Stimulated activated CD4-positive, alpha-beta T cell treated with anti-CD3 and anti-CD28 coated beads, Interleukin-2, amount 100 ng/mL, for 48 hours (primary cell): ENCODE measurements around the gene RALGPS1.

ENCODE experiments used
- DNase-seq, 2 donors: peaks; one replicate each; pipeline ENCODE4 v3.0.0-alpha.2; 2020

RALGPS1 gene

DNA sequence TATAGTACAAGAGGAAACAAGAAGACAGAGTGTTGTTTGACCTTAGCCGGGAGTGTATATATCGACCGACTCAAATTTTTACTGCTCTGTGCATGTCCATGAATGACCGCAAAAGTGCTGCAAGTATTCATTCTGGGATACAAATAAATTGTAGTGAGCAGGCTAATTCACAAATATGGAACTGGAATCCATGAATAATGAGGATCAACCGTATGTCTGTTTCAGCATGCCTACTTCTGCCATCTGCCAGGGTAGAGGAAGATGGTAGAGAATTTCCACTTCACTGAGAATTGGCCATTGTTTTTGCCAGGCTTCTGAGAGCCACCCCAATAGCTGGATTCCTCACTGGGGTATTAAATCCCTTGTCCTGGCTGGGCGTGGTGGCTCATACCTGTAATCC lies 8.5 kb upstream of the RALGPS1 start:
- DNase-seq: no peak

DNA sequence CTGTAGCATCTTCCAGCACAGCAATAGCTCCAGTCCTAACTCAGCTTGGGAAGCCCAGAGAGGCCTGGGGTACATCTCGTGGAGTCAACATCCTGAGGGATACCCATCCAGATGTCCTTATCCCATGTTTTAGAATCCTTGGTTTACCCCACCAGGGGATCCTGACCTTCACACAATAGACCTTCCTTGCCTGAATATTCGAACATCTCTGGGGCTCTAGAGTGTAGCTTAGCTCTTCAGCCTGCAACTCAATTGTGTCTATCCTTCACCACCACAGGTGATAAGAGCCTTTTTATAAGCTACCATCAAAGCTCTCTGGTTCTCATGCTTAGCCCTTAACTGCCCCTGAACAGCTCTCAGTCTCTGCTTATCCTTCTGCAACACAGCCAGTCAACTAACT lies 7.5 kb upstream of the RALGPS1 start:
- DNase-seq: no peak

DNA sequence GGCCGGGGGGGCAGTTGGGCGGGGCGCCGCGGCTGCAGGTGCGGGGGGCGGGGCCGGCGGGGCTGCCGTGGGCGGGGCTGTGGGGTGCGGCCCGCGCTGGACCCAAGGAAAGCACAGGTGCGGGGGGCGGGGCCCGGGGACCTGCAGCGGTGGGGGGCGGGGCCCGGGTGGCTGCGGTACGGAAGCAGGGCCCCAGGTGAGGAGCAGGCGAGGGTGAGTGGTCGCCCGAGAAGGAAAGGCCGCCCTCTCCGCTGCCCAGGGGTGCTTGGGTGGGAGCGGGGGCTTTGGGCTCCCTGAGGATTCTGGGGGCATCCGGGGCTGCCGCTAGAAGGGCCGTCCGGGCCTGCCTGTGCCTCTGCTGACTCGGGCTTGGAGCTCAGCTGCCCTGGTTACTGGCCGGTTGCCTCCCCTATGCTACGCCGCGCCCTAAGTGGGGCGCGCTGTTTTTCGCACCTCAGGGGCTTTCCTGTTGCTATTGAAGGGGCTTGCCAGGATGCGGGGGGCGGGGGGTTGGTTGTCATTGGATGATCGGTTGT lies 767 bp downstream of the RALGPS1 start:
- DNase-seq: peak; percentile 3 to 4

DNA sequence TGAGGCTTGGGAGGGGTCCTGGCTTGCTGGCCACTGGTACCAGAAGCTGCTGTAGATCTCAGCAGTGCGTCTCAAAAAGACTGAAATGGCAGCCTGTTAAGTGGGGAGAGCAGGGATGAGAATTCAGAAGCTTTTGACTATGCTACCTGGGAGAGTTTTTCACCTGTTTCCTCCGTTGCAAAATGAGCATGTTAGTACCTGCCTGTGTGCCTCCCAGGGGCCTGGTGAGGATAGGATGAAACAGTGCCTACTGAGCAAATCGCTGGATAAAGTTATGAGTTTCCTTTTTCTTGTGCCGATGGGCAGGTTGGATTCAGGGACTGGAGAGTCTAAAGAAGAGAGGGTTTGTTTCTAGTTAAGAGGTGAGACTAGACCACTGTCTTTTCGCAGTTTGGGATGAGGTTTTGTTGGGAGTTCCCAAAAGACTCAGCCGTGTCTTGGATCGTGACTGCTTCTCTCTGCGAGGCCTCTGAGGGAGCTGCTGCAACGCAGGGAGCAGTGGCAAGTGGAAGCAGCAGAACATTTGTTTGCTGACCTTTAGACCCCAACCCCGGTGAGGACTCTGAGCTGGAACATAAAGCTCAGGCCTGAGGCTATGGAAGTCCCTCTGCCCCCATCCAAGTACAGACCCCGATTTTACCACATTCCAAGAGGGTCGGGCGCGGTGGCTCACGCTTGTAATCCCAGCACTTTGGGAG lies 1.4 kb downstream of the RALGPS1 start:
- no peak for DNase-seq

DNA sequence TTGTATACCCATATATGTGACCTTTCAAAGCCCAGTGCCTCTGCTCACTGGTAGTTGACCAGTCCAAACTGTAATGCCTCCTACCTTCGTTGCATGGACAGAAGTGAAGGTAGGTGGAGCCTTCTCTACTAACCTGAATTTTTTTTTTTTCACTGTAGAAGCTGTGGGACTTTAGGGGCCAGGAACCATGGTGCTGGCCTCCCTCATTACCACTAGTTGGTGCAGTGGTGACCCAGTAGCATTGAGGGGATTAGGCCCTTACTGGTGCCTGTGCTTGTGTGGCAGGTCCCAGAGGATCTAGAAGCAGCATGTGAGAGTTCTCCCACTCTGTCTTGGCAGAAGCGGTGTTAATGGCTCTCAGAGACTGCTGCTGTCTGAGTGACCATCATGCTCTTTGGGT lies 2.3 kb downstream of the RALGPS1 start:
- no peak for DNase-seq

DNA sequence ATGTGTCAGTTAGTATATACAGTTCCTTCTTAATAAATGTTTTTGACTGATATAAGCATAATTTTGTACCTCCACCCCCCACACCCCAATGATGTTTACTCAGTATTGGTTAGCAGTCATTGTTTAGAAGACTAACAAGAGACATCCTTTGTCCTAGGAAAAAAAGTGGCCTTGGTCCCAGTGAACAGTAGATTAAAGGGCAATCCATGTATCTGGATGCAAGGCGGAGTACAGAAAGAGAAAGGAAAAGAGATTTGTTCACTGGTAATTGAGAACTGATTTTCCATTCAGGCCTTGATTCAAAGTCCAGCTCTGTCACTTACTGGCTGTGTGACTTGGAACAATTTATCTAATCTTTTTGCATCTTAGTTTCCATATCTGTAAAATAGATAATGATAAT lies 4.6 kb downstream of the RALGPS1 start:
- DNase-seq: no peak

DNA sequence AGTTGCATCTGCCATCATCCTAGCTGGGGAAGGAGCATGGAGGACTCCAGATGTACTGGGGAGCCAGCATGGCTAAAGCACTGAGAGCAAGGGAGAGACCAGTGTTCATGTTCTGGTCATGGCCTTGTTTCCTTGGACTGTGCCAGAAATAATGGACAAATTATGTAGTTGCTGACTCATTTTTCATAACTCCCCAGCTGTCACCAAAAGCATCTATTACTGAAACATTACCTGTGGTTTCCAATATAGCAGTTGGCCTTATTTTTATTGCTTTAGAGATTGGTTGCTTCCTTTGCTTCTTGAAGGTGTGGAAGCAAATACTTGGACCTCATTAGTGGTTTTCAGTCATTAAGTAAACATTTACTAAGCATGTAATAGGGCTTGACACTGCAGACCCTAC lies 11.3 kb downstream of the RALGPS1 start:
- DNase-seq: no peak

DNA sequence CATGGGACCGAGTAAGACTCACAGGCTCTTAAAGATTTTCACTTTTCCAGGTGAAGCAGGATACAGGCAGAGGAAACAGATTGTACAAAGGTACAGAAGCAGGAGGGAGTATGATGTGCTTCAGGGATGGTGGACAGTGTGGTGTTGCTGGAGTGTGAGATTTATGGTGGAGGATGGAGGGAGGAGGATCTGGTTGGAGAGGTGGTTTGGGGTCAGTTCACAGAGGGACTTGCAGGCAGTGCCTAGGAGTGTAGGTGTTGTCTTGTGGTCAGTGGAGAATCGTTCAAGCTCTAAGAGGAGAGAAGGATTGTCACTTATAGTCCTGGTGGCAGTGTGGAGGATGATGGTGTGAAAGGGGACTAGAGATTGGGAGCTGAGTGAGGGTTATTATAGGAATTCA lies 11.8 kb downstream of the RALGPS1 start:
- no peak for DNase-seq

DNA sequence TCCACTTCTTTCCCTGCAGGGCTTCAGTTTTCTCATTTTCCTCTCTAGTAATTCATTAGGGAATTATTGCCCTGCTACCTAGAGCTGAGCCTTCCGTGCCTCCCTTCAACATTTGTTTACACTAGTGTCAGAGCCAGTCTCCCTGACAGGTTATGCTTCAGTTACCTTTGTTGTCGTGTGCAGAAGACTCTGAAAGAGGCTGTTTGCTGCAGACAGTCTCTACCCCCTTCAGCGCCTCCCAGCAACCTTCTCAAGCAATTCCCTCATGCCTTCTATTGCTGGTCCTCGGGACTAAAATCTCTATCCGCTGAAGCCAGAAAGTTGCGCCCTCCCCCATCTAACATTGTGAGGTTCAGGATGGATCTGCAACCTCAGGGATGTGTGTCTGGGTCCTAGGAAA lies 12.8 kb downstream of the RALGPS1 start:
- DNase-seq: no peak

DNA sequence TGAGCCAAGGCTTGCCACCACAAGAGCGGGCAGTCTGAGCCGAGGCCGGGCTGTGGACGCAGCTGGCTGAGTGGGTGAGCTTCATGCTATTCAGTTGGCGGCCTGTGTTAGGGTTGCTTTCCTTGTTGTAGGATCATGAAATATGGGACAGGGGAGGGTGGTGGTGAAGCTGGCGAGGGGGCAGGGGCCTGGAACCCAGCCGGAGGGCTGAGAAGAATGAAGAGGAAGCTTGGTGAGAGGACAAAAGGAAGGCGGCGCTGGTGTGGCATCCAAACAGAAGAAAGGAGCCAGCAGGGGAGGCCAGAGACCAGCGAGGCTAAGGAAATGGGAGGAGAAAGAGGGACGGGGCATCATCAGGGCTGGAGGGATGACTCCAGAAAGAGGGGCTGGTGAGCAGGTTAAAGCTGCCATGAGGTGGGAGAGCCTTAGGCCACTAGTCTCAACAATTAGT lies 18.3 kb downstream of the RALGPS1 start:
- DNase-seq: no peak

DNA sequence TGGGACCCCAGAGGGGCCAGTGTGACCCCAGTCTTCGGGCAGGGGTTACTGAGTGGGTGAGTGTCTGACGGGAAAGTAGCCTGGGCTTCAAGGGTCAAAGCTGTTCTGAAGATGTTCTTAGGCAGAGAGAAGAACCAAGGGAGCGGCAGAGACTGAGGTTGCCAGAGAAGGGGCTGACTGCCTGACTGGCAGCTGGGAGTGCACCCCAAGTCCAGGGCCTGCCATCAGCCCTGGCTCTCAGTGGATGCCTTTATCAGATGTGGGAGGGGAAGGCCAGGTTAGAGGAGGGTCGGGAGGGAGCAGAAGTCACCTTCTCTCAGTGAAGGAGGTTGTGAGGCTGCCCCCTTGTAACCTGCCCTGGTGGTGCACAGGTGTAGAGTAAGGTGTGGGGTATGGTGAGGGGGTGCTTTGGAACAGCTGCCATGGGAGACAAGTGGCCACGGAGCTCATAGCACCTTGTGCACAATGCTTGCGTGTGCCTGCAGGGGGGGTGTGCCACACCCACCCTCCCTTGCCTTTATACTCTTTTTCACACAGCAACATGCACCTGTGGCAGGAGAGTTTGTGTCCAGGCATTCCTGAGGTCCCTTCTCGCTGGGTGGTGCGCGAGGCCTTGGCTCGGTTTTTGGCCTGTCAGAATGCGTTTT lies 18.9 kb downstream of the RALGPS1 start:
- DNase-seq: no peak

DNA sequence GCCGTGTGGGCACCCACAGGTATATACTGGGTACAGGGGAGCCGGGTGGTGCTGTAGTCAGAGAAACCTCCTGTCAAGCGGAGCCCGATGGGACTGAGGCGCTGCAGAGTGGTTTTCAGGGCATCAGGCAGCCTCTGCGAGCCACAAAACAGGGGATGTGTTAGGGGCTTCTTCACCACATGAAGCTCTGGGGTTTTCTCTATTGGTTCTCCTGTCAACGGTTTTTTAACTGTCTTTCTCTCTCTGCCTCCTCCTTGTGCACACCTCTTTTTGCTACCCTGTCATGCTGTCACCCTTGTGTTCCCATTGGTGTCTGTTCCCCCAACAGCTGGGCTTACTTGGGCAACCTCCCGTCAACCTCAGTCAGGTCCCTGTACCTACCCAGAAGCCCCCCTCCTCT lies 19.9 kb downstream of the RALGPS1 start:
- DNase-seq: no peak

DNA sequence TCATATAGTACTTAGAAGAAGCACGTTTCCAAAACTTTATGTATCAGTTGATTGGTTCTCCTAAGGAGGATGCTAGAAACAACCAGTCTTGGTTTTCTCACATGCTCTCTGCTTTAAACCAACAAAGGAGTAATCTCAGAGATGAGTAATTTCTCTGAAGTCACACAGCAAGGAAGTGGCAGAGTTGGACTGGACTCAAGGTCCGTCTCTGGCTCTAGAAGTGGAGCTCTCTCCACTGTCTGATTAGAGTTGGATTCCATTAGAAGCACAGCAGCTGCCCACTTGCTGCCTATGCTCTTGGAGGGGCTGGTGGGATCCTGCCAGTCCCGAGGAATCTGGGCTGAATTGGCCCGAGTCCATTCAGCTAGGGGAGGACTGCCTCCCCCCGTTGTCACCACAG lies 21.0 kb downstream of the RALGPS1 start:
- DNase-seq: no peak

DNA sequence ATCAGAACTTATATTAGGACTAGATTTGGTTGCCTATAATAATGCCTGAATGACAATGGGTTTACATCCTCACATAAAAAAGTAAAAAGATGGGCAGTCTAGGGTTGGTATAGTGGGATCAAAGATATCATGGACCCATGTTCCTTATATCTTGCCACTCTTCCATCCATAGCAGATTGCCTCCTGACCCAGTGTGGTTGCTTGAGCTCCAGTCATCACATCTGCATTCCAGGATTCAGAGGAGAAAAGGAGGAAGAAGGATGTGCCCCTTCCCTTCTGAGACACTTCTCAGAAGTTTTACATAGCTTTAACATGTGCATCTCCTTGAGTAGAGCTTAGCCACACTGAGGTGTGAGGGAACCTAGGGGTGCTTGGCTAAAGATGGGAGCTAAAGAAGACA lies 22.9 kb downstream of the RALGPS1 start:
- no peak for DNase-seq

DNA sequence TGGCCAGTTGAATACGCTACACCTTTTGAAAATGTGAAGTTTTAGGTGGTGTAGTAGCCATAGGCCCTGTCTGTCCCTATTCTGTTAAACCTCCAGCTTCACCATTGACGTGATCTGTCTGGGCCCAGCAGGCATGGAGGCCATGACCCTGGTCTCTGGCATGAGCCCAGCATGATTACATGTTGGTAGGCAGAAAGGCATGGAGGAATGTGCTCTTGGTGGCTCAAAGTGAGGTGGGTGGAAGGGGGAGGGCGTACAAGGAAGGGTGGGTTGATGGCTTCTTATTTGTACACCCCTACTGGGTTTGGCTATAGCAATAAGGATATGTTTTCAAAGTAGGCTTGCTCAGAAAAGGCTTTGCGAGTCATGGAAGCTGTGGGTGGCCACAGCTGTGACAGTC lies 23.7 kb downstream of the RALGPS1 start:
- no peak for DNase-seq

DNA sequence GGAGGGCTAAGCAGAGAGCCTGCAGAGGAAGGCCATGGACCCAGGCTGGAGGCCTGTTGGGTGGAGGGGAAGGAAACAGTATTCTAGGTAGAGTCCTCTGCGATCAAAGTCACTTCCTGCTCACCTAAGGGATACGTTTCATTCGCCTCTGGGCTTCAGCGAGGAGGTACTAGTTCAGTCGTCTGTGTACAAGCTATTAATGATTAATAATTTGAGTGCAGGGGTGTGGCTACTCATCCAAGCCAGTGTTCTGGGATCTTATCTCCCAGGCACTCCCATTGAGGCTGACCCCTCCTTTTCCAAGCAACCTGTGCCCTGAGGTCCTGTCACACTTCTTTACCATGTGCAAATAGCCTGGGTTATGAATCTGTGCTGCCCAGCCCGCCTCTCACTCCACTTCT lies 25.2 kb downstream of the RALGPS1 start:
- DNase-seq: no peak

DNA sequence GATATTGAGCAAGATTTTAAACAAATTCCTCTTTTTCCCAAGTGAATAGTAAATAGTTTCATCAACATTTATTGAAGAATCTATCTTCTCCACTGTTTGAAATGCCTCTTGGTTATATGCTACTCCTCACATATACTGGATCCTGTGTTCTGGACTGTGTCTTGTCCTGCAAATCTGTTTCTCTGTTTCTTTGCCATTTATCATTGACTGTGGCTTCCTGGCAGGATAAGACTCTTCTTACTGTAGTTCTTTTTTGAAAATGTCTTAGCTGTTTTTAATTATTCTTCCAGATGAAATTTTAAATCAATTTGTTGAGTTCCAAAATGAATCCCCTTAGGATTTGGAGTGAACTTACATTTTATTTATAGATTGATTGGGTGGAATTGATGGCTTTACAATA lies 27.8 kb downstream of the RALGPS1 start:
- no peak for DNase-seq

DNA sequence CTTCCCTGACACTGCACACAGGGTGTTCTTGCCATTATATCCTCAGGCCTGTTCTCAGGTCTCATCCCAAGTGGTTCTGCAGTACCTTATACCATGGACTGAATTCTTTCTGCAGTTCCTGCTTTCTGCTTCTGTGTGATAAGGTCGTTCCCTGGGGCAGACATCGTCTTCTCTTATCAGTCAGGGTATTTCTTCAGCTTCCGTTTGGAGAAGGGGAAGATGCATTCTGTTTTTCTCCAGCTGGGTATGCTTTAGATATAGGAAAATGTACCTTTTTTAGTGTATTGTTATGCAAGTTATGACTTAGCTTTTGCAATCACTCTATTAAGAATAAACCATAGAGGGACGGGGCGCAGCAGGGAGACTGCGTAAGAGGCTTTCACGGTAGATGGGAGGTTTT lies 31.1 kb downstream of the RALGPS1 start:
- no peak for DNase-seq

DNA sequence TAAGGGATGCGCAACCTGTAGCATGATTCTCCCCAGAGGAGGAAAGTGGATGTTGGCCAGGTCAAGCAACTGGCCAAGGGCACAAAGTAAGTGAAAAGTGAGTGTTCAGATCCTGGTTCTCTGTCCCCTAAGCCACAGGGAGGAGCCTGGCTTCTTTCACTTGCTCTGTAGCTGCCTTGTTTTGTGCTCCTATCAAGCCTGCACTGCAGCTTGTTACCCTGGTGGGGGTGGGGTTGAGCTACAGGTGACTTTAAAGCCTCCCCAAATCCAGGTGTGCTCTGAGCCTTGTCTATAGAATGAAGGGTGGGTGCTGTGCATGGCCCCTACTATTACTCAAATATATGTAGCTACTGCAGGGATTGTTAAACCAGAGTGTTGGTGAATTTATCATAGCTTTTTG lies 32.9 kb downstream of the RALGPS1 start:
- no peak for DNase-seq

DNA sequence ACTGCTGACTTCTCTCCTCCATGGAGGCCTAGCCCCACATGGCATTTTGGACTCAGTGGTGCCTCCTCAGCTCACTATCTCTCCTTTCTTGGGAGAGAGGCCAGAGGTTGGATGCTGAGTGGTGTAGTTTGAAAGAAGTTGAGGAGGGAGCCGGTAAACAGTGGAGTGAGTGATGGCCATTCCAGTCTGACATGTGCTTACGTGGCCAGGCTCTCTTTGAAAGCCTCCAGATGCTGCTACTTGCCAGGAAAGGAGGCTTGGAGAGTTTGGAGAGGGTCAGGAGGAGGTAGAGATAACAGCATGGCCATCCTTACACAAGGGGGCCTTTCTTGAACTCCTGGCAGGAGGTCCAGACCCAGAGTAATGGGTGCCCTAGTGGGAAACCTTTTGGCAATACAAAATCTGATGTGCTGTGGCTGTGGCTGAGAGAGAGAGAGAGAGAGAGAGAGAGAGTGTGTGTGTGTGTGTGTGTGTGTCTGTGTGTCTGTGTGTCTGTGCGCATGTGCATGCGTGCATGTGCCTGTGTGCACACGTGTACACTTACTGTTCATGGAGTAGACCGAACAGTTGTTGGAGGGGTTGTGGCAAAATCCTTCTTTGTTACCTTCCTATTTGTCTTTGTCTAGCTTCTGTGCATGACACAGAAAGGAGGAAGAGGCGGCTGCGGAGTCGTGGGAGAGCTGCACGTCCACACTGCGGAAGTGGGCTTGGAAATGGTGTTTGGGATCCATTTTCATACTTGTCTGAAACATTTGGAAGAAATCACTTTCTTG lies 37.8 kb downstream of the RALGPS1 start:
- DNase-seq: no peak

DNA sequence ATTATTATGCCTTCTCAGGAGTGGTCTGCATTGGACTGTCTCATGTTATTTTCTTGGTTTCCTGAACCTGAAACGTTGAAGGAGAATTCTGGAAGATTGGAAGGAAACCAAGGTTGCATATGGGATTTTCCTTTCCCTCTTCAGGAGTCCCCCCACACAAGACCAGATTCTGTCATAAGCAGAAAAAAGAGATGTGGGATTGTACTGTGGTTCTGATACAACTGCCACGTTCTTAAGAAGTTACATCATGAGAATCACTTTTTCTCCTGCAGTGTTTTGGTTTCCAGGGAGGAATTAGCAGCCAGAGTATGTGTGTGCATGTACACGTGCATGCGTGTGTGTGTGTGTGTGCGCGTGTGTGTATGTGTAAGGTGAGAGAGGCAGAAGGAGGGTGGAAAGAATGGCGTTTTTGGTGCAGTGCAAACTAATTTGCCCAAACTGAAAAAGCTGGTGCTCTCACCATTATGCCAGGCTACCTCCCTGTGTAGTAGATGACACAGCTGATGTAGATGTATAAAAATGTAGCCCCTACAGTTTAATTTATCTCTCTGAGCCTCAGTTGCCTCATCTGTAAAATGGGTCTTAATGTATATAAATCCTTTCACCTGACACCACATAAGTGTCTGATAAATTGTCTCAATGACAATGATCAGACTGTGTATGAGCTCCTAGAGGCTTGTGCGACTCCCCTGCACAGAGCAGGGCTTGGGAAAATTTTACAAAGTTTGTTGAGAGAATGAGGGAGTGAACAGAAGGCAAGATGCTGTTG lies 38.6 kb downstream of the RALGPS1 start:
- DNase-seq: no peak

DNA sequence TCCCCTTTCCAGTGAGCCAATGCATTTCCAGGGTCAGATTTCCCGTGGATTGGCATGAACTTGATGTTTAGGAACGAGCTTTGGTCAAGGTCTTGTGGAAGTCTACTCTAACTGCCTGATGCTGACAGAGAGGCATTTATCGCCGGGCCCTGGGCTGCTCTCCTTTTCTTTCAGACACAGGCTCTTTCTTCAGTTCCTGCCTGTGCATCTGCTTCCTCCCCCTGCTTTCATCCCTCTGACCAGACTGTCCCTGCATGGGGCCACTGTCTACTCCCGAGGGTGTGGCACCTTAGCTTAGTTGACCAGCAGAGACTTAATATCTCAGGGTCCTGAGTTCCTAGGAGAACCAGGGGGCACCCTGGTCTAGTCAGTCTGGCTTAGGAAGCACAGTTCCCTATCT lies 41.2 kb downstream of the RALGPS1 start:
- no peak for DNase-seq
